HepG2 (cell line): ENCODE measurements around the gene ZNF740. TPM values are rescaled to one million over a fixed set of nuclear protein-coding genes. Genes with fewer than 3 reads are reported as not detected.

Source experiments
- ATAC-seq: fragments of 200-7000 bp; cut with Tn5 transposase; 3 replicates; pipeline ENCODE4 v1.9.1; 2020; ENCODE audit warnings: mild to moderate bottlenecking, moderate library complexity
- BruUV-seq: library from RNA; stranded (reverse); fragments of 400-500 nt; replicated peaks from 2 replicates; lab custom pipeline; 2021; lab: Mats Ljungman, UMichigan
- CTCF ChIA-PET: fragments of 300-600 bp; formaldehyde crosslinking; extraction: SDS; loops from one replicate; lab custom pipeline; 2021; ENCODE audit warnings: low total read pairs, inconsistent platforms, low intra/inter-chr PET ratio; lab: Yijun Ruan, JAX
- POLR2A ChIA-PET: fragments of 350-600 bp; sonication (Branson Sonifier 250); formaldehyde crosslinking; loops from one replicate; lab custom pipeline; 2020; ENCODE audit warnings: antibody characterized with exemption, inconsistent platforms; lab: Yijun Ruan, JAX
- DNase-seq: peaks from one replicate; pipeline ENCODE4 v3.0.0-alpha.2; 2015; ENCODE audit warnings: low spot score
- FAIRE-seq: peaks from 3 replicates; lab custom pipeline; 2011; peaks lifted over from hg19 to GRCh38; lab: Jason Lieb, UNC
- H2AFZ ChIP-seq: one replicate; pipeline ENCODE4 v1.6.1; 2011; ENCODE audit warnings: low read length, inconsistent platforms
- H3K27ac ChIP-seq: fragments of 300-600 bp; 3 replicates; pipeline ENCODE4 v1.8.0; 2011; ENCODE audit warnings: mixed run types, mild to moderate bottlenecking, mixed read lengths, low read length, inconsistent platforms; ENCODE audit not compliant: insufficient read depth; ENCODE audit errors: extremely low read length
- H3K27me3 ChIP-seq, 2 experiments: fragments of 200-600 bp in 1 of 2; 2 replicates in 1 of 2; 3 replicates in 1 of 2; pipeline versions ENCODE4 v1.6.0 to v1.8.0; 2011; ENCODE audit warnings: low read length in 2 of 2, mild to moderate bottlenecking in 2 of 2, moderate library complexity in 2 of 2, inconsistent platforms in 1 of 2; ENCODE audit not compliant: insufficient read depth in 2 of 2, control insufficient read depth in 1 of 2
- H3K36me3 ChIP-seq, 2 experiments: fragments of 200-600 bp in 1 of 2; replicated peaks in 1 of 2; 2 replicates in 1 of 2; 3 replicates in 1 of 2; pipeline versions ENCODE4 v1.5.1 to v1.8.0; 2011; ENCODE audit warnings: low read length in 2 of 2, inconsistent platforms in 1 of 2; ENCODE audit not compliant: insufficient read depth in 2 of 2, control insufficient read depth in 1 of 2
- H3K4me1 ChIP-seq: 2 replicates; pipeline ENCODE4 v1.5.1; 2012; ENCODE audit warnings: low read length, inconsistent platforms; ENCODE audit not compliant: insufficient read depth
- H3K4me2 ChIP-seq: 2 replicates; pipeline ENCODE4 v1.6.0; 2011; ENCODE audit warnings: low read depth, low read length, inconsistent platforms
- H3K4me3 ChIP-seq, 3 experiments: fragments of 200-600 bp in 1 of 3; sonication (generic), shearing (Covaris generic) in 1 of 3; replicated peaks in 1 of 3; 2 replicates each; pipeline ENCODE4 v1.5.1; 2011 to 2016; ENCODE audit warnings: low read length in 3 of 3, inconsistent platforms in 2 of 3, low read depth in 2 of 3, mild to moderate bottlenecking in 2 of 3, control low read depth in 1 of 3, mixed read lengths in 1 of 3; ENCODE audit not compliant: insufficient read depth in 1 of 3
- H3K79me2 ChIP-seq: one replicate; pipeline ENCODE4 v1.6.1; 2011; ENCODE audit warnings: low read length, inconsistent platforms; ENCODE audit not compliant: insufficient read depth
- H3K9ac ChIP-seq: 2 replicates; pipeline ENCODE4 v1.6.0; 2011; ENCODE audit warnings: mild to moderate bottlenecking, low read depth, low read length, inconsistent platforms; ENCODE audit not compliant: insufficient read depth
- H3K9me3 ChIP-seq: 2 replicates; pipeline ENCODE4 v1.5.1; 2012; ENCODE audit warnings: mild to moderate bottlenecking, low read length
- H4K20me1 ChIP-seq: 2 replicates; pipeline ENCODE4 v1.6.0; 2011; ENCODE audit warnings: inconsistent platforms, mild to moderate bottlenecking, low read length, moderate library complexity; ENCODE audit not compliant: insufficient read depth
- DMAP1 ChIP-seq: IDR thresholded peaks from 2 replicates; pipeline ENCODE4 v1.6.1; 2016
- GZF1 ChIP-seq: sonication (generic); formaldehyde crosslinking; IDR thresholded peaks from 2 replicates; pipeline ENCODE4 v1.5.1; 2020; ENCODE audit warnings: mild to moderate bottlenecking, missing genetic modification reagents
- MBD4 ChIP-seq: IDR thresholded peaks from 2 replicates; pipeline ENCODE4 v1.6.1; 2012; ENCODE audit warnings: low read length, inconsistent platforms, borderline replicate concordance
- MIER3 ChIP-seq: IDR thresholded peaks from 2 replicates; pipeline ENCODE4 v1.6.1; 2016; ENCODE audit warnings: missing compliant biosample characterization, borderline replicate concordance
- NBN ChIP-seq: fragments of 450-650 bp; conservative IDR thresholded peaks from 2 replicates; pipeline ENCODE4 v1.6.1; 2017
- NR2F6 ChIP-seq, 2 experiments: IDR thresholded peaks; 2 replicates each; pipeline ENCODE4 v1.6.1; 2016; ENCODE audit warnings: antibody characterized with exemption in 1 of 2, mild to moderate bottlenecking in 1 of 2
- POLR2G ChIP-seq: fragments of 200-400 bp; formaldehyde crosslinking; IDR thresholded peaks from 2 replicates; pipeline ENCODE4 v1.6.1; 2018; ENCODE audit warnings: mild to moderate bottlenecking, low read depth, low read length, moderate library complexity
- SOX13 ChIP-seq, 3 experiments: fragments of 450-650 bp in 1 of 3; sonication (generic) in 1 of 3; formaldehyde crosslinking in 1 of 3; IDR thresholded peaks in 2 of 3; conservative IDR thresholded peaks in 1 of 3; 2 replicates each; pipeline versions ENCODE4 v1.5.0 to v1.6.1; 2016 to 2020; ENCODE audit warnings: antibody characterized with exemption in 1 of 3, mild to moderate bottlenecking in 1 of 3, missing compliant biosample characterization in 1 of 3, missing genetic modification reagents in 1 of 3, moderate library complexity in 1 of 3
- TBL1XR1 ChIP-seq: fragments of 150-350 bp; IDR thresholded peaks from 2 replicates; pipeline ENCODE4 v1.6.1; 2014; ENCODE audit warnings: borderline replicate concordance, low read length; ENCODE audit not compliant: partially characterized antibody
- TBX2 ChIP-seq: sonication (generic); formaldehyde crosslinking; IDR thresholded peaks from 2 replicates; pipeline ENCODE4 v1.5.0; 2020; ENCODE audit warnings: missing genetic modification reagents, mild to moderate bottlenecking, borderline replicate concordance
- ZKSCAN1 ChIP-seq: fragments of 150-350 bp; IDR thresholded peaks from 2 replicates; pipeline ENCODE4 v1.6.1; 2014; ENCODE audit warnings: low read length
- ZNF260 ChIP-seq: sonication (generic); formaldehyde crosslinking; IDR thresholded peaks from 2 replicates; pipeline ENCODE4 v1.4.0; 2020; ENCODE audit warnings: missing genetic modification reagents, low read depth, mild to moderate bottlenecking, borderline replicate concordance
- ZNF317 ChIP-seq: sonication (generic); formaldehyde crosslinking; IDR thresholded peaks from 2 replicates; pipeline ENCODE4 v1.5.0; 2020; ENCODE audit warnings: mild to moderate bottlenecking, missing genetic modification reagents
- ZNF629 ChIP-seq: sonication (generic); formaldehyde crosslinking; conservative IDR thresholded peaks from 2 replicates; pipeline ENCODE4 v1.5.0; 2020; ENCODE audit warnings: missing genetic modification reagents
- WGBS: methylation state at CpG from one replicate; pipeline ENCODE4 v1.1.6; 2017; ENCODE audit warnings: low lambda C conversion rate; 5-methylcytosine and 5-hydroxymethylcytosine counted together
- in situ Hi-C: cut with HindIII; loops from 2 replicates; pipeline ENCODE4 v1.10.0; 2017; ENCODE audit warnings: low pct_unique_long_range_greater_than_20kb; ENCODE audit not compliant: extremely low pct_ligation_motif_present
- intact Hi-C: fragments of 100-400 bp; cut with micrococcal nuclease; formaldehyde crosslinking; loops from one replicate; pipeline ENCODE4 v1.10.0; 2022; ENCODE audit not compliant: unreplicated experiment
- polyA plus RNA-seq, 8 experiments: library from polyadenylated mRNA; depleted of rRNA in 3 of 8; stranded (reverse) in 7 of 8; unstranded in 1 of 8; fragments of >200 nt; fragmentation: Illumina TruSeq in 4 of 8; extraction: Trizol in 4 of 8; gene quantifications; 2 replicates each; pipeline versions ENCODE4 v1.2.1 to v1.2.3, GENCODE V29; 2011 to 2016; ENCODE audit warnings: low read depth in 4 of 8, missing spikeins in 1 of 8, mixed read lengths in 1 of 8; ENCODE audit not compliant: insufficient read depth in 1 of 8
- total RNA-seq, 5 experiments: library from RNA; depleted of rRNA; stranded (reverse); fragments of >200 nt; fragmentation: Illumina TruSeq; extraction: Trizol; gene quantifications; 2 replicates each; pipeline ENCODE4 v1.2.3, GENCODE V29; 2016; ENCODE audit warnings: low read depth in 1 of 5
- TF ChIP-seq, protein P1 (sequence below): sonication (generic); formaldehyde crosslinking; IDR thresholded peaks from 2 replicates; pipeline ENCODE4 v1.5.0; 2020; ENCODE audit warnings: mild to moderate bottlenecking, missing genetic modification reagents
- TF ChIP-seq, protein P2 (sequence below): sonication (generic); formaldehyde crosslinking; IDR thresholded peaks from 2 replicates; pipeline ENCODE4 v1.9.0; 2021; ENCODE audit warnings: missing genetic modification reagents, borderline replicate concordance
- TF ChIP-seq, protein P3 (sequence below): sonication (generic); formaldehyde crosslinking; IDR thresholded peaks from 2 replicates; pipeline ENCODE4 v1.8.1; 2023; ENCODE audit warnings: mild to moderate bottlenecking, missing genetic modification reagents, borderline replicate concordance

ZNF740 gene
- total and polyA plus RNA-seq, 2 of the 13 experiments (the other 11 are each of a cell fraction or from before 2014, with no cell fraction given): 16.9 to 19.0 TPM

DNA sequence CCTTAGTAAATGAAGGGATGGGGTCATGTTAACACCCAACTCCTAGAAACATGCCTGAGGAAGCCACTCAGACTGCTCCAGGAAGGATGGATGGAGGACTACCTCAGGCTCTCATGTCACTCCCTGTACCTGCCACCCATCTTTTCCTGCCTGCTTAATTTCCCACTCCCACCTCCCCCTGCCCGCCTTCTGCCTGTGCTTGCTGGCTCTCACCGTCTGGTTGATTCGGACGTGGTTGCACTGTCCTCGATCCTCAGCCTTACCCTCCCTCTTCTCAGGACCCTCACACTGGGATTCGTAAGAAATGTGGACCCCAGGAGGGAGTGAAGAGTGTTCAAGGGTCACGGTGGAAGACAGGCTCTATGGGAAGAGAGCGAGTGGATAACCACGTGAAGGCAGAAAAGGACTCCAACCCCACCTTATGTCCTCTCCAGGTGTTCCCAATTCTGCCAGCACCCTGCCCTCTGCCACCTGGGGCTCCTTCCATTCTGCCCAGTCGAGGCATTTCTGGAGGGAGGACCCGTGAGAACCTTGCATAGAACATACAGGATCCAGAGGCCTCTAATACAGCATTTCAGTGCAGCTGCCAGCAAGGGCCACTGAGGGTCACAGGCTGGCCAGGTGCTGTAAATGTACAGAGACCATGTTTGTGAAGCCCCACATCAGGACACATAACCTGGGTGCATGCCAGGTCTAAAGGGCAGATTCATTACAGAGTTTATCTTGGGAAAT, 13.6 kb downstream of the ZNF740 start (continued):
- TF ChIP-seq NR2F6 (IDR thresholded peaks at IDR 0.05) (0 out of 2 replicates have a peak, but pooled peaks have one; percentile 21), NR2F6 (CRISPR knock-in tag; IDR thresholded peaks at IDR 0.05) (peak; percentile 41; the same call in 1 of the 2 replicates), NBN (no peak), ZNF317 (CRISPR knock-in tag) (no peak), POLR2G (0 out of 2 replicates have a peak, but pooled peaks have one; percentile 4), ZNF629 (CRISPR knock-in tag) (no peak), MIER3 (no peak)

- Histone ChIP-seq H3K4me1 (peaks cover 37% of the 10 kb centered on the region), H4K20me1 (peaks cover 3% of the 10 kb centered on the region; the same call in 1 of the 2 replicates), H3K9ac (no peak overlapping the region), H2AFZ (no peak overlapping the region), H3K4me3 (no peak overlapping the region), H3K4me2 (peak overlapping the region; percentile 16; the same call in 1 of the 2 replicates), H3K36me3 (no peaks in the 10 kb centered on the region; a peak in 2 of 5 replicates), H3K27me3 (0 out of 5 replicates have a peak, but pooled peaks cover 0 to 2% of the 10 kb centered on the region in 2 experiments), H3K27ac (no peak overlapping the region), H3K79me2 (no peaks in the 10 kb centered on the region), H3K9me3 (no peaks in the 10 kb centered on the region)
- intact Hi-C loops: loop anchor here (2.0 kb wide), 1 partner anchor 36 kb away; no protein-coding TSS in a partner anchor
- FAIRE-seq: no peak
- in situ Hi-C loops: loop anchor here (5.0 kb wide), 2 partner anchors 38 to 133 kb away; no protein-coding TSS in a partner anchor
- POLR2A ChIA-PET: interaction anchor here (1.0 to 1.6 kb wide), 6 partner anchors 12 to 129 kb away, joined by 3 to 5 read pairs (median 4); partner anchors contain the start of genes PFDN5 and SPRYD3
- DNase-seq: no peak
- BruUV-seq: no TSS peak
- TF ChIP-seq ZNF629 (CRISPR knock-in tag) (0 out of 2 replicates have a peak, but pooled peaks have one; percentile 28), TBX2 (no peak), MBD4 (no peak), ZNF260 (CRISPR knock-in tag) (no peak), GZF1 (CRISPR knock-in tag) (no peak), TBL1XR1 (no peak), DMAP1 (CRISPR knock-in tag) (no peak), SOX13 (IDR thresholded peaks at IDR 0.05) (no peak), SOX13 (CRISPR knock-in tag; conservative IDR thresholded peaks at IDR 0.05 in 1 of 2, IDR thresholded peaks at IDR 0.05 in 1 of 2) (peak in 1 of 2 experiments; percentile 13; a peak in 1 of 4 replicates), ZKSCAN1 (no peak)
- TF ChIP-seq, protein P1, sequence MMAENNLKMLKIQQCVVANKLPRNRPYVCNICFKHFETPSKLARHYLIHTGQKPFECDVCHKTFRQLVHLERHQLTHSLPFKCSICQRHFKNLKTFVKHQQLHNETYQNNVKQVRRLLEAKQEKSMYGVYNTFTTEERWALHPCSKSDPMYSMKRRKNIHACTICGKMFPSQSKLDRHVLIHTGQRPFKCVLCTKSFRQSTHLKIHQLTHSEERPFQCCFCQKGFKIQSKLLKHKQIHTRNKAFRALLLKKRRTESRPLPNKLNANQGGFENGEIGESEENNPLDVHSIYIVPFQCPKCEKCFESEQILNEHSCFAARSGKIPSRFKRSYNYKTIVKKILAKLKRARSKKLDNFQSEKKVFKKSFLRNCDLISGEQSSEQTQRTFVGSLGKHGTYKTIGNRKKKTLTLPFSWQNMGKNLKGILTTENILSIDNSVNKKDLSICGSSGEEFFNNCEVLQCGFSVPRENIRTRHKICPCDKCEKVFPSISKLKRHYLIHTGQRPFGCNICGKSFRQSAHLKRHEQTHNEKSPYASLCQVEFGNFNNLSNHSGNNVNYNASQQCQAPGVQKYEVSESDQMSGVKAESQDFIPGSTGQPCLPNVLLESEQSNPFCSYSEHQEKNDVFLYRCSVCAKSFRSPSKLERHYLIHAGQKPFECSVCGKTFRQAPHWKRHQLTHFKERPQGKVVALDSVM (CRISPR knock-in tag): no peak
- TF ChIP-seq, protein P2, sequence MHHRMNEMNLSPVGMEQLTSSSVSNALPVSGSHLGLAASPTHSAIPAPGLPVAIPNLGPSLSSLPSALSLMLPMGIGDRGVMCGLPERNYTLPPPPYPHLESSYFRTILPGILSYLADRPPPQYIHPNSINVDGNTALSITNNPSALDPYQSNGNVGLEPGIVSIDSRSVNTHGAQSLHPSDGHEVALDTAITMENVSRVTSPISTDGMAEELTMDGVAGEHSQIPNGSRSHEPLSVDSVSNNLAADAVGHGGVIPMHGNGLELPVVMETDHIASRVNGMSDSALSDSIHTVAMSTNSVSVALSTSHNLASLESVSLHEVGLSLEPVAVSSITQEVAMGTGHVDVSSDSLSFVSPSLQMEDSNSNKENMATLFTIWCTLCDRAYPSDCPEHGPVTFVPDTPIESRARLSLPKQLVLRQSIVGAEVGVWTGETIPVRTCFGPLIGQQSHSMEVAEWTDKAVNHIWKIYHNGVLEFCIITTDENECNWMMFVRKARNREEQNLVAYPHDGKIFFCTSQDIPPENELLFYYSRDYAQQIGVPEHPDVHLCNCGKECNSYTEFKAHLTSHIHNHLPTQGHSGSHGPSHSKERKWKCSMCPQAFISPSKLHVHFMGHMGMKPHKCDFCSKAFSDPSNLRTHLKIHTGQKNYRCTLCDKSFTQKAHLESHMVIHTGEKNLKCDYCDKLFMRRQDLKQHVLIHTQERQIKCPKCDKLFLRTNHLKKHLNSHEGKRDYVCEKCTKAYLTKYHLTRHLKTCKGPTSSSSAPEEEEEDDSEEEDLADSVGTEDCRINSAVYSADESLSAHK (CRISPR knock-in tag): no peak
- TF ChIP-seq, protein P3, sequence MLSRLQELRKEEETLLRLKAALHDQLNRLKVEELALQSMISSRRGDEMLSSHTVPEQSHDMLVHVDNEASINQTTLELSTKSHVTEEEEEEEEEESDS (CRISPR knock-in tag): no peak
- ATAC-seq: no peak
- CTCF ChIA-PET: no interaction called here
- 61% methylated on average over 1 of the region's 1 CpG for WGBS
Measured at GRCh38 chr12:53194973-53195372, 14.5 kb downstream of the ZNF740 start.
